Myocyte (in vitro differentiated cells): ENCODE results near the gene RNU6-9. TPM values are rescaled to one million over a fixed set of nuclear protein-coding genes. Genes with fewer than 3 reads are reported as not detected.

ENCODE experiments used
- DNase-seq: peaks from one replicate; pipeline ENCODE4 v3.0.0-alpha.2; 2012; ENCODE audit warnings: low read depth
- total RNA-seq: library from RNA; depleted of rRNA; stranded (reverse); fragments of >200 nt; gene quantifications from 2 replicates; pipeline ENCODE4 v1.2.3, GENCODE V29; 2014

The RNU6-9 gene
- total RNA-seq, 1 donor from 2014 or later: not detected

- no peak for DNase-seq
Observed at GRCh38 chr19:861756-862580, 31.3 kb upstream of the RNU6-9 start.

- DNase-seq: peak; percentile 26
Observed at GRCh38 chr19:862581-863314, 30.5 kb upstream of the RNU6-9 start.

DNA sequence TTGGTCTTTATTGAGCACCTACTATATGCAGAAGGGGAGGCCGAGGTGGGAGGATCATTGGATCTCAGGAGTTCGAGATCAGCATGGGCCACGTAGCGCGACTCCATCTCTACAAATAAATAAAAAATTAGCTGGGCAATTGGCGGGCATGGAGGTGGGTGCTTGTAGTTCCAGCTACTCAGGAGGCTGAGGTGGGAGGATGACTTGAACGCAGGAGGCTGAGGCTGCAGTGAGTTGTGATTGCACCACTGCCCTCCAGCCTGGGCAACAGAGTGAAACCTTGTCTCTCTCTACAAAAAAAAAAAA lies 30.0 kb upstream of the RNU6-9 start:
- DNase-seq: no peak

- no peak for DNase-seq
Observed at GRCh38 chr19:866769-867300, 26.4 kb upstream of the RNU6-9 start.

- DNase-seq: no peak
Observed at GRCh38 chr19:867301-867793, 25.9 kb upstream of the RNU6-9 start.

- no peak for DNase-seq
Observed at GRCh38 chr19:867855-868457, 25.3 kb upstream of the RNU6-9 start.

DNA sequence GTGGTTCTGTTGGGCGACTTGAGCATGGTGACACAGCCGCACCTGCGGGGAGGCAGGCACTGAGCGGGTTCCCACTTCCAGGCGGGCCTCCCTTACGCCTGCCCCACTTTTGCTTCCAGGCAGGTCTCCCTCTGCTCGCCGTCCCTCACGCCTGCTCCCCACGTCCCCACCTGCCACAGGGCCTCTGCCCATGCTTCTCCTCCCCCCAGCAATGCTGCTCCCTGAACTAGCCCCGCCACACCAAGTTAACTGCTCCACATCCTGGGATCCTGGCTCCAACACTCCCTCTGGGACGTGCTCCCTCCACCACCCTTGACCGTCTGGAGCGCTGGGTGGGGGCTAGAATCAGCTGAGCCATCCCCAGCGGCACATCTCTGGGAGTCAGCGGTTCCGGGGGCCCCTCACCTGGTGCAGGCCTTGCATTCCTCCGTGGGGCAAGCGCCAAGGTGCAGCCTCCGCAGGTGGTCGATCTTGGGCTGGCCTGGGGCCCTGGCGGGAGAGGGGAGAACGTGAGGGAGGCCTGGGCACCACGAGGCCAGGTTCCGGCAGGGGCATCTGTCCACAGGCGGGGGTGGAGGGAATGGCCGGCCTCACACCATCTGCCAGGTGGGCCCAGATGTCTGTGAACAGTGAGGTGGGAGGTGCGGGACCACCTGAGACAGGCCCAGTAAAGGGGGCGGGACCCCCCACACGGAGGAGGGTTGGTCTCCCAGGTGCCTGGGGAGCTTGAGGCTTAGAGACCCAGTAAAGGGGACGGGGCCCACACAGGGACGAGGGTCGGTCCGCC lies 24.6 kb upstream of the RNU6-9 start:
- no peak for DNase-seq

- peak; percentile 82 for DNase-seq
Observed at GRCh38 chr19:869245-870177, 23.8 kb upstream of the RNU6-9 start.

DNA sequence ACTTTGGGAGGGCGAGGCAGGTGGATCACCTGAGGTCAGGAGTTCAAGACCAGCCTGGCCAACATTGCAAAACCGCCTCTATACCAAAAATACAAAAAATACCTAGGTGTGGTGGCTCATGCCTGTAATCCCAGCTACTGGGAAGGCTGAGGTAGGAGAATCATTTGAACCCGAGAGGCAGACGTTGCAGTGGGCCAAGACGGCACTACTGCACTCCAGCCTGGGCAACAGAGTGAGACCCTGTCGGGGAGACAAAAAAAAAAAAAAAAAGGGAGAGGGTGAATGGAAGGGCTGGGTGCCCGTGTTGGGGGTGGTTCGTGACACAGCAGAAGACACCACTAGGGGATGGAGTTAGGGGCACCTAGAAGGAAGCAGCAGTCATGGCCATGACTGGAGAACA lies 23.0 kb upstream of the RNU6-9 start:
- no peak for DNase-seq

- peak; percentile 70 for DNase-seq
Observed at GRCh38 chr19:870963-871401, 22.3 kb upstream of the RNU6-9 start.

GRCh38 chr19:871446-872265 lies 21.6 kb upstream of the RNU6-9 start:
- DNase-seq: peak; percentile 46

DNA sequence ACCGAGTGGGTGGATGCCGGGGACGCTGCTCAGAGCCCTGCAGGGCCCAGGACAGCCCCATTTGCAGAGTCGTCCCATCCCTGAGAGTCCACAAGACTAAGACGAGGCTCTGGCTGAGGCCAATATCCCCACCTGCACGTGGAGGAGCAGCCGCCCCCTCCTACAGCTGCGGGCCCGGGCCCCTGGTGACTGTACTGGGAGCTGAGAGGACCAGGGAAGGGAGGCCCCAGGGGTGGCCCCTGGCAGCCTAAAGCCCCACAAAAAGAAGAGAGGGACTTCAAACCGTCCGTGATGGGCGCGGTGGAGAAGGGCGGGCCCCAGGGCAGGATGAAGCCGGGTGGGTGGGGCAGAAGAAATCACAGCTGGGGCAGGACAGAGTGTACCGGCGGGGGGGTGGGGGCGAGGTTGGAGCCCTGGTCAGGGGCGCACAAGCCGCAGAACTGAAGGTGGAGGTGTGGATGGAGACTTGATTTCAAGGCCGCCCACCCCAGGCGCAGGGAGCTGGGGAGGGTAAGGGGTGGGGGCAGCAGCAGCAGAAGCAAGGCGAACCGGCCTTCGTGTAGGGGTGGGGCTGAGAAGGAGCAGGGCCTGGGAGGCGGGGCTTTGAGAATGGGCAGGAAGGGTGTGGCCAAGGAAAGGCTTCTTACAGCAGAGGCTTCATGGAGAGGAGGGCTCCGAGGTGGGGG lies 20.9 kb upstream of the RNU6-9 start:
- no peak for DNase-seq

- DNase-seq: no peak
Observed at GRCh38 chr19:873084-873483, 20.2 kb upstream of the RNU6-9 start.

DNA sequence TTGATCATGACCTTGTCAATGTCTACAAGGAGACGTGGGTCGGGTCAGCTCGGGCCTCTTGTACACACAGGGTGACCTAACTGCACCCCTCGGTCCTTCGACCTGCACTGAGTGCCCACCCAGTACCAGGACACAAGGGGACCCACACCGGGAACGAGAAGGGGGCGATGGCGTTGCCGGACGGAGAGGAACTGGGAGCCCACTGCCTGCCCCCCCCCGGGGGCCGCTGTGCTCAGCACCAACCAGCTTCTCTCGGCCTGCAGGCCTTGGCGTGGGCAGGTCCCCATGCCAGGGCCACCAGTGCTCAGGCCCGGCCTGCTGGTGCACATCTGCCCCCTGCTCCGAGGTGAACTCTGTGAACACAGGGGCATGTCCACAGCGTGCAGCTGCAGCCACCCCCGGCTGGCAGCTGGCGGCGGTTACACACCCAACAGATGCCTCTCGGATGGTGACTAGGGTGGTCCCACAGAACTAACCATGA lies 19.7 kb upstream of the RNU6-9 start:
- no peak for DNase-seq

DNA sequence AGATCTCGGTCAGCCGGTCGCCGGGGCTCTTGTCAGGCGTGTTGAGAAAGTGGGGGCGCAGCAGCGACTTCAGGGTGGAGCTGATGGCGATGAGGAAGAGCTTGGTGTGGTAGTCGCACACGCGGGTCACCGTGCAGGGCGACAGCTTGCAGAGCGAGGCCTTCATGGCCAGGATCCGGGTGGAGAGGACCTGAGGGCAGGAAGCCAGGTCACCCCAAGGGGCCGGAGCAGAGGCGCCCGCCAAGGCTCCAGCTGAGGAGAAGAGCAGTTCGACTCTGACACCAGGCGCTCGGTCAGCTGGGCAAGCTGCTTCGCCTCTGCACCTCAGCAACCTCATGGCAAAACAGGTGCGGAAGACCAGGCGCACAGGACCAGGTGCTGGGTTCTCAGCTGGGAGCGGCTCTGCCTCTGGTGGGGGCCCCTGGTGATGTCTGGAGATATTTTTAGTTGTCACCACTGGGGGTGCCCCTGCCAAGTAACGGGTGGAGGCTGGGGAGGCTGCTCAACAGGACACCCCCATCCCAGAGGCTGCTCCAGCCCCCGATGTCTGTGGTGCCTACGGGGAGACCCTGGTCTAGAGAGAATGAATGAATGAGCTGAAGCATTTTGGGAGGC lies 17.9 kb upstream of the RNU6-9 start:
- DNase-seq: peak; percentile 40

DNA sequence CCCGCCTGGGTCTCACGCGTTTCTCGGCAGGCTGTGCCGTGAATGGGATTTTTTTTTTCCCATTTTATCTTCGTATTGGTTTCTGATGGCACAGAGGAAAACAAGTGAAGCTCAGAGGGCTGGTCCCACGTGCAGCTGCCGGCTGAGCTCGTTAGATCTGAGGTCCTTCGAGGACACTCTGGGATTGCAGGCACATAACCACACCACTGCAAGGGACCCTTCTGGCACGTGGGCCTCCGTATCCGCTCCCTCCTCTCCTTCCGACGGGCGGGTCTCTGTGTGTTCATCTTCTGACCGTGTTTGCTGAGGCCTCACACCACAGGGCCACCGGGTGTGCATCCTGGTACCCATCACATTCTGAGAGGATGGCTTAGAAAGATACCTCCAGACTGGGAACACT lies 17.2 kb upstream of the RNU6-9 start:
- peak; percentile 62 for DNase-seq

GRCh38 chr19:876780-877314 lies 16.4 kb upstream of the RNU6-9 start:
- DNase-seq: no peak
